B cell (primary cell): ENCODE measurements around the gene ADAM17. TPM values are rescaled to one million over a fixed set of nuclear protein-coding genes. Genes with fewer than 3 reads are reported as not detected.

Experiments used
- ATAC-seq: fragments of 200-7000 bp; cut with Tn5 transposase; one replicate; pipeline ENCODE4 v1.10.0; 2021; ENCODE audit warnings: low read depth, mild to moderate bottlenecking, moderate number of reproducible peaks, moderate library complexity
- CTCF ChIA-PET: fragments of 350-600 bp; sonication (Branson Sonifier 250); formaldehyde crosslinking; loops from one replicate; lab custom pipeline; 2021; ENCODE audit warnings: antibody characterized with exemption, inconsistent platforms; lab: Charles Lee
- POLR2A ChIA-PET: fragments of 350-600 bp; sonication (Branson Sonifier 250); formaldehyde crosslinking; loops from one replicate; lab custom pipeline; 2021; ENCODE audit warnings: antibody characterized with exemption; lab: Charles Lee
- DNase-seq: peaks from one replicate; pipeline ENCODE4 v3.0.0; 2013
- H2AFZ ChIP-seq: 2 replicates; pipeline ENCODE4 v1.6.1; 2012; ENCODE audit warnings: mild to moderate bottlenecking, low read depth, low read length; ENCODE audit not compliant: insufficient read depth, poor library complexity, severe bottlenecking
- H3K27ac ChIP-seq, 2 donors: 1 replicate in 1 of 2; 2 replicates in 1 of 2; pipeline ENCODE4 v1.5.1; 2012 to 2013; ENCODE audit warnings: low read length in 2 of 2, mild to moderate bottlenecking in 2 of 2, moderate library complexity in 1 of 2
- H3K27me3 ChIP-seq, 4 experiments: fragments of 200-600 bp in 1 of 4; sonication (generic) in 1 of 4; replicated peaks in 1 of 4; 1 replicate in 2 of 4; 2 replicates in 2 of 4; pipeline versions ENCODE4 v1.6.1 to v1.7.0; 2013 to 2016; ENCODE audit warnings: low read length in 3 of 4, mild to moderate bottlenecking in 2 of 4, mixed read lengths in 1 of 4, moderate library complexity in 1 of 4; ENCODE audit not compliant: insufficient read depth in 4 of 4, control insufficient read depth in 3 of 4; ENCODE audit errors: control extremely low read depth in 1 of 4
- H3K36me3 ChIP-seq, 2 experiments: replicated peaks in 1 of 2; 1 replicate in 1 of 2; 2 replicates in 1 of 2; pipeline versions ENCODE4 v1.6.1 to v1.7.1; 2013; ENCODE audit warnings: low read length in 1 of 2; ENCODE audit not compliant: insufficient read depth in 2 of 2, control insufficient read depth in 1 of 2; ENCODE audit errors: control extremely low read depth in 1 of 2, extremely low read depth in 1 of 2
- H3K4me1 ChIP-seq, 2 donors: fragments of 200-600 bp in 1 of 2; sonication (generic) in 1 of 2; 1 replicate in 1 of 2; 2 replicates in 1 of 2; pipeline versions ENCODE4 v1.5.1 to v1.6.1; 2013 to 2017; ENCODE audit warnings: low read length in 2 of 2; ENCODE audit not compliant: control insufficient read depth in 2 of 2, insufficient read depth in 2 of 2
- H3K4me2 ChIP-seq: replicated peaks from 2 replicates; pipeline ENCODE3; 2012; ENCODE audit warnings: mild to moderate bottlenecking, low read depth, low read length; ENCODE audit not compliant: poor library complexity, severe bottlenecking
- H3K4me3 ChIP-seq, 5 experiments: fragments of 200-600 bp in 1 of 5; sonication (generic) in 1 of 5; 1 replicate in 3 of 5; 2 replicates in 2 of 5; pipeline versions ENCODE4 v1.5.1 to v1.7.0; 2011 to 2016; ENCODE audit warnings: low read length in 4 of 5, mild to moderate bottlenecking in 4 of 5, low read depth in 2 of 5, control low read depth in 1 of 5, moderate library complexity in 1 of 5; ENCODE audit not compliant: insufficient read depth in 1 of 5; ENCODE audit errors: control extremely low read depth in 1 of 5, extremely low read depth in 1 of 5
- H3K79me2 ChIP-seq: fragments of 200-600 bp; sonication (generic); one replicate; pipeline ENCODE4 v1.6.0; 2016; ENCODE audit warnings: low read length; ENCODE audit not compliant: control insufficient read depth, insufficient read depth
- H3K9ac ChIP-seq: fragments of 200-600 bp; sonication (generic); 2 replicates; pipeline ENCODE4 v1.6.1; 2017; ENCODE audit warnings: mild to moderate bottlenecking, low read length, moderate library complexity
- H3K9me3 ChIP-seq, 3 donors: one replicate each; pipeline versions ENCODE4 v1.6.1 to v1.7.1; 2013; ENCODE audit warnings: low read length in 2 of 3; ENCODE audit not compliant: control insufficient read depth in 2 of 3, insufficient read depth in 1 of 3; ENCODE audit errors: control extremely low read depth in 1 of 3
- H4K20me1 ChIP-seq: 2 replicates; pipeline ENCODE4 v1.6.0; 2012; ENCODE audit warnings: mild to moderate bottlenecking, low read length; ENCODE audit not compliant: insufficient read depth, control insufficient read depth, poor library complexity, severe bottlenecking
- H3K27ac Mint-ChIP-seq: one replicate; pipeline ENCODE4 v1.8.0; 2021; ENCODE audit warnings: mixed read lengths
- H3K27me3 Mint-ChIP-seq: one replicate; pipeline ENCODE4 v1.8.0; 2021; ENCODE audit warnings: mixed read lengths
- H3K4me1 Mint-ChIP-seq: one replicate; pipeline ENCODE4 v1.8.0; 2021; ENCODE audit warnings: mixed read lengths
- H3K4me3 Mint-ChIP-seq: one replicate; pipeline ENCODE4 v1.8.0; 2021; ENCODE audit warnings: mixed read lengths
- H3K9me3 Mint-ChIP-seq: one replicate; pipeline ENCODE4 v1.8.0; 2022; ENCODE audit warnings: mixed read lengths; ENCODE audit not compliant: insufficient read depth
- CTCF ChIP-seq: fragments of 200-600 bp; IDR thresholded peaks from one replicate; pipeline ENCODE4 v1.8.0; 2022; ENCODE audit warnings: antibody characterized with exemption, mild to moderate bottlenecking
- EZH2 ChIP-seq: IDR thresholded peaks from 2 replicates; pipeline ENCODE4 v1.6.1; 2012; ENCODE audit warnings: borderline replicate concordance, low read depth, mild to moderate bottlenecking, moderate library complexity, low read length; ENCODE audit not compliant: insufficient read depth, poor library complexity, severe bottlenecking
- WGBS: methylation state at CpG from one replicate; pipeline ENCODE4 v1.1.5; 2013; ENCODE audit warnings: missing lambda C conversion rate; ENCODE audit not compliant: insufficient coverage; 5-methylcytosine and 5-hydroxymethylcytosine counted together
- intact Hi-C: fragments of 100-400 bp; cut with micrococcal nuclease; formaldehyde crosslinking; loops from one replicate; pipeline ENCODE4 v1.10.0; 2022
- polyA plus RNA-seq: library from polyadenylated mRNA; depleted of rRNA; stranded (reverse); fragments of >200 nt; gene quantifications from 2 replicates; pipeline ENCODE4 v1.2.3, GENCODE V29; 2012
- total RNA-seq, 2 donors: library from RNA; stranded (reverse); fragments of 120-200 nt in 1 of 2; gene quantifications; 1 replicate in 1 of 2; 2 replicates in 1 of 2; pipeline versions ENCODE4 v1.2.3 to v1.2.4, GENCODE V29; 2013 to 2022

ADAM17 gene
- total and polyA plus RNA-seq, 2 donors (not counting 1 experiment from before 2014, with no cell fraction given) = 13.9 to 57.8 TPM

GRCh38 chr2:9593925-9594324 lies 38.3 kb upstream of the ADAM17 start:
- Histone ChIP-seq H3K4me2 (no peak overlapping the region), H2AFZ (no peak overlapping the region), H3K9ac (no peak overlapping the region), H3K9me3 (no peaks in the 10 kb centered on the region), H3K27me3 (no peaks in the 10 kb centered on the region), H3K79me2 (peaks cover 69% of the 10 kb centered on the region), H3K4me1 (peaks cover 15 to 17% of the 10 kb centered on the region in 2 donors), H3K36me3 (peaks cover 7 to 19% of the 10 kb centered on the region in 2 experiments), H3K4me3 (no peak overlapping the region), H3K27ac (no peak overlapping the region), H4K20me1 (peaks cover 20% of the 10 kb centered on the region)
- TF ChIP-seq EZH2 = no peak
- no peak for TF ChIP-seq CTCF
- no peaks in the 10 kb centered on the region for H3K27me3 Mint-ChIP-seq
- no peak overlapping the region for H3K27ac Mint-ChIP-seq
- peaks cover 1% of the 10 kb centered on the region for H3K9me3 Mint-ChIP-seq
- DNase-seq = no peak
- H3K4me3 Mint-ChIP-seq = no peak overlapping the region
- ATAC-seq = no peak
- intact Hi-C loops = no loop called here
- ChIA-PET CTCF (no interaction called here), POLR2A (no interaction called here)
- no CpG with 5 or more reads among the region's 4 CpGs for WGBS
- H3K4me1 Mint-ChIP-seq = peaks cover 28% of the 10 kb centered on the region

GRCh38 chr2:9592699-9593098 lies 37.1 kb upstream of the ADAM17 start:
- no peaks in the 10 kb centered on the region for H3K27me3 Mint-ChIP-seq
- Histone ChIP-seq H3K4me1 (peaks cover 15 to 17% of the 10 kb centered on the region in 2 donors), H3K36me3 (peaks cover under 1 to 19% of the 10 kb centered on the region in 2 experiments), H4K20me1 (peaks cover 13% of the 10 kb centered on the region), H3K27me3 (no peaks in the 10 kb centered on the region), H2AFZ (no peak overlapping the region), H3K9ac (no peak overlapping the region), H3K9me3 (no peaks in the 10 kb centered on the region), H3K4me3 (no peak overlapping the region), H3K4me2 (no peak overlapping the region), H3K79me2 (peaks cover 57% of the 10 kb centered on the region), H3K27ac (no peak overlapping the region)
- intact Hi-C loops = no loop called here
- no peak for TF ChIP-seq CTCF
- no peak for TF ChIP-seq EZH2
- no peaks in the 10 kb centered on the region for H3K9me3 Mint-ChIP-seq
- no peak overlapping the region for H3K27ac Mint-ChIP-seq
- no peak for ATAC-seq
- no CpG with 5 or more reads among the region's 3 CpGs for WGBS
- no peak overlapping the region for H3K4me3 Mint-ChIP-seq
- H3K4me1 Mint-ChIP-seq = peaks cover 24% of the 10 kb centered on the region
- no peak for DNase-seq
- CTCF ChIA-PET = interaction anchor here (0.6 to 0.8 kb wide), 2 partner anchors 10 to 25 kb away, joined by 3 read pairs; no protein-coding TSS in a partner anchor
- POLR2A ChIA-PET = no interaction called here
